Rectal smooth muscle tissue (tissue), 1 donor: ENCODE results near the gene SFXN1.
"Not testable (repeated sequence)": the region's sequence is repeated elsewhere in the genome, so short reads cannot be mapped to it uniquely, and the experiment has no call there.

Experiments used
- H3K27ac ChIP-seq: one replicate; pipeline ENCODE4 v1.7.0; 2013; ENCODE audit warnings: low read depth, low read length, inconsistent platforms
- H3K27me3 ChIP-seq: one replicate; pipeline ENCODE4 v1.7.0; 2013; ENCODE audit warnings: low read length; ENCODE audit not compliant: control insufficient read depth, insufficient read depth
- H3K36me3 ChIP-seq: one replicate; pipeline ENCODE4 v1.7.0; 2013; ENCODE audit warnings: low read length; ENCODE audit not compliant: control insufficient read depth, insufficient read depth
- H3K4me1 ChIP-seq: one replicate; pipeline ENCODE4 v1.7.0; 2013; ENCODE audit warnings: low read length; ENCODE audit not compliant: control insufficient read depth, insufficient read depth
- H3K4me3 ChIP-seq: one replicate; pipeline ENCODE4 v1.7.0; 2013; ENCODE audit warnings: low read length
- H3K9ac ChIP-seq: one replicate; pipeline ENCODE4 v1.7.0; 2013; ENCODE audit warnings: low read length

The SFXN1 gene

DNA sequence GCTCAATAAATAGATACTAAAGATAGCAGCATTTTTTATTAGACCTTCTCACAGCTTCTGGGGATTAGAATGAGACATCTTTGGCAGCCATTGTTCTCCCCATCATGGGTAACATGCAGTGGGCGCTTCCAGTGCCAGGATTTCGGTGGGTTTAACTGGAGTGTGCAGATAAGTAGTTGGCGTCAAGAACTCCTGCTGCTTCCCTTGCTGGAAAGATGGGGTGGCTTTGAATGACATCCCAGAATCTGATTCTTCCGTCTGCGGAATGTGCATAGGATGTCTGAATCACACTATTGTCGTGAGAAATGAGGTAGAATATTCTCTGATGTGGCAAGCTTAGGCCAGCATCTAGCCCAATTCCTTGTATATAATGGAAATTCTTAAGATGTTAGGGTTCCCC, 7.3 kb downstream of the SFXN1 start:
- no peaks in the 10 kb centered on the region for H3K4me1 ChIP-seq
- H3K27me3 ChIP-seq: no peaks in the 10 kb centered on the region
- no peak overlapping the region for H3K27ac ChIP-seq
- H3K4me3 ChIP-seq: no peak overlapping the region
- peaks cover 10% of the 10 kb centered on the region for H3K36me3 ChIP-seq
- no peak overlapping the region for H3K9ac ChIP-seq

GRCh38 chr5:175487514-175488222, 9.3 kb downstream of the SFXN1 start:
- H3K27me3 ChIP-seq: no peaks in the 10 kb centered on the region
- no peak overlapping the region for H3K27ac ChIP-seq
- no peak overlapping the region for H3K4me3 ChIP-seq
- no peak overlapping the region for H3K9ac ChIP-seq
- H3K4me1 ChIP-seq: no peaks in the 10 kb centered on the region
- H3K36me3 ChIP-seq: peaks cover 14% of the 10 kb centered on the region

- Histone ChIP-seq H3K27me3 (no peaks in the 10 kb centered on the region), H3K36me3 (peaks cover 14% of the 10 kb centered on the region), H3K4me1 (no peaks in the 10 kb centered on the region)
Measured at GRCh38 chr5:175489693-175490443, 11.5 kb downstream of the SFXN1 start.

DNA sequence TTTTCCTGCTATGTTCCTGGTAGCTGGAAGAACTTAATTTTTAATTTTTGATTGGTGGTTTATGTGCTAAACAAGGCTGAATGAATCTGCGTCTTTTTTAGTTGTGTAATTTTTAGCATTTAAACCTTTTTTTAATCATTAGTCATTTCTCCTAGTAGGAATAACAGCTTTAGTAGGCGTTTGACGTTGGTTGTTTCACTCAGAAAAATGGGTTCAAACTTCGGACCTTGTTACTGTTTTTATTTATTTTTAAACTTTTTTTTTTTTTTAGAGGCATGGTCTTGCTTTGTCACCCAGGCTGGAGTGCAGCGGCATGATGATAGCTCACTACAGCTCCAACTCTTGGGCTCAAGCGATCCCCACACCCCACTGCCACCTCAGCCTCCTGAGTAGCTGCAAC, 12.9 kb downstream of the SFXN1 start:
- Histone ChIP-seq H3K36me3 (peaks cover 14% of the 10 kb centered on the region), H3K27ac (no peak overlapping the region), H3K4me3 (no peak overlapping the region), H3K27me3 (no peaks in the 10 kb centered on the region), H3K4me1 (no peaks in the 10 kb centered on the region), H3K9ac (no peak overlapping the region)

More at GRCh38 chr5:175489693-175490443, 11.5 kb downstream of the SFXN1 start:
- Histone ChIP-seq H3K4me3 (no peak overlapping the region), H3K9ac (no peak overlapping the region), H3K27ac (no peak overlapping the region)

GRCh38 chr5:175493260-175493659, 14.9 kb downstream of the SFXN1 start:
- no peak overlapping the region for H3K27ac ChIP-seq
- no peaks in the 10 kb centered on the region for H3K4me1 ChIP-seq
- no peaks in the 10 kb centered on the region for H3K27me3 ChIP-seq
- no peak overlapping the region for H3K4me3 ChIP-seq
- H3K9ac ChIP-seq: no peak overlapping the region
- H3K36me3 ChIP-seq: peaks cover 14% of the 10 kb centered on the region

GRCh38 chr5:175493726-175494125, 15.4 kb downstream of the SFXN1 start:
- Histone ChIP-seq H3K4me3 (no peak overlapping the region), H3K9ac (no peak overlapping the region), H3K4me1 (no peaks in the 10 kb centered on the region), H3K36me3 (peaks cover 14% of the 10 kb centered on the region), H3K27ac (no peak overlapping the region), H3K27me3 (no peaks in the 10 kb centered on the region)

DNA sequence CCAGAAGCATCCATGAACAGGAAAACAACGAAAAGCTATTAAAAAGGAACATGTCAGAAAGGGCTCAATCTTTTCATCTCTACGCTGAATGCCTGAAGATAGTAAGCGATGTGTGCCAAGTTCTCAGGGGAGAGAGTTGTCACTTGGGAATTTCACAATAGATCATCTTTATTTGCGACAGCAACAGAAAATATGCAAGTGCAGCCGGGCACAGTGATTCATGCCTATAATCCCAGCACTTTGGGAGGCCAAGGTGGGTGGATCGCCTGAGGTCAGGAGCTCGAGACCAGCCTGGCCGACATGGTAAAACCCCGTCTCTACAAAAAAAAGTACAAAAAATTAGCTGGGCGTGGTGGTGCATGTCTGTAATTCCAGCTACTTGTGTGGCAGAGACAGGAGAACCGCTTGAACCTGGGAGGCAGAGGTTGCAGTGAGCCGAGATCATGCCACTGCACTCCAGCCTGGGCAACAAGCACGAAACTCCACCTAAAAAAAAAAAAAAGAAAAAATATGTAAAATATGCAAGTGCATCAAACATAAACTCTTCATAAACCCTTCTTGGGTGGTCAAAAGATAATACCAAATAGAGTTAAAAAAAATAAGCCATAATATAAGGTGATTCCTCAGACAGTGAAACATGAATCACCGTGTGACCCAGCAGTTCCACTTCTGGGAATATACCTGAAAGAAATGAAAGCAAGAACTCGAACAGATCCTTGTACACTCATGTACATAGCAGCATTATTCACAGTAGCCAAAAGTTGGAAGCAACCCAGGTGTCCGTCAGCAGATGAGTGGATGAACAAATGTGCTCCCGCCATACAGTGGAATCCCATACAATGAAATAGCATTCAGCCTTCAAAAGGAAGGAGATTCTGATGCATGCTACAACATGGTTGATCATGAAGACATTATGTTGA, 16.2 kb downstream of the SFXN1 start:
- no peak overlapping the region for H3K27ac ChIP-seq
- peaks cover 14% of the 10 kb centered on the region for H3K36me3 ChIP-seq

GRCh38 chr5:175501759-175502158, 23.4 kb downstream of the SFXN1 start:
- H3K36me3 ChIP-seq: no peaks in the 10 kb centered on the region
- no peak overlapping the region for H3K9ac ChIP-seq
- no peaks in the 10 kb centered on the region for H3K4me1 ChIP-seq
- H3K27ac ChIP-seq: no peak overlapping the region
- H3K27me3 ChIP-seq: no peaks in the 10 kb centered on the region
- H3K4me3 ChIP-seq: no peak overlapping the region

More for the DNA sequence above, 16.2 kb downstream of the SFXN1 start:
- Histone ChIP-seq H3K9ac (no peak overlapping the region), H3K27me3 (no peaks in the 10 kb centered on the region), H3K4me3 (no peak overlapping the region), H3K4me1 (no peaks in the 10 kb centered on the region)

- not testable (repeated sequence) for H3K4me1 ChIP-seq, H3K27me3 ChIP-seq, H3K27ac ChIP-seq, H3K9ac ChIP-seq, H3K4me3 ChIP-seq
- H3K36me3 ChIP-seq: peaks cover 12% of the 10 kb centered on the region
Measured at GRCh38 chr5:175507671-175508070, 29.3 kb downstream of the SFXN1 start.

DNA sequence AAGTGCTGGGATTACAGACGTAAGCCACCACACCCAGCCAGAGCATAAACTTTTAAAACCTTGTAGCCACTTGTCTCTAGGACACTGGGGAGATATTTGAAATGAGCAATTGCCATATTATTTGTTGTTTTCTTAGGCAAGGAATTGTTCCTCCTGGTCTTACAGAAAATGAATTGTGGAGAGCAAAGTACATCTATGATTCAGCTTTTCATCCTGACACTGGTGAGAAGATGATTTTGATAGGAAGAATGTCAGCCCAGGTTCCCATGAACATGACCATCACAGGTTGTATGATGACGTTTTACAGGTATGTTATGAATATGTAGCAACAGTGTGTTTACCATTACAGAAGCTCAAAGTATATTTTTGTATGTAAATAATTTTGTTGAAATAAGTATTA, 30.5 kb downstream of the SFXN1 start:
- Histone ChIP-seq H3K36me3 (peaks cover 19% of the 10 kb centered on the region), H3K4me1 (no peaks in the 10 kb centered on the region)

GRCh38 chr5:175513297-175513696, 34.9 kb downstream of the SFXN1 start:
- Histone ChIP-seq H3K36me3 (peaks cover 32% of the 10 kb centered on the region), H3K9ac (no peak overlapping the region), H3K4me3 (no peak overlapping the region), H3K27ac (no peak overlapping the region), H3K4me1 (no peaks in the 10 kb centered on the region), H3K27me3 (no peaks in the 10 kb centered on the region)

More for the DNA sequence above, 30.5 kb downstream of the SFXN1 start:
- Histone ChIP-seq H3K27ac (no peak overlapping the region), H3K4me3 (no peak overlapping the region), H3K9ac (no peak overlapping the region), H3K27me3 (no peaks in the 10 kb centered on the region)

GRCh38 chr5:175513726-175514125, 35.4 kb downstream of the SFXN1 start:
- Histone ChIP-seq H3K27me3 (no peaks in the 10 kb centered on the region), H3K27ac (no peak overlapping the region), H3K4me1 (no peaks in the 10 kb centered on the region), H3K4me3 (no peak overlapping the region), H3K36me3 (peaks cover 34% of the 10 kb centered on the region), H3K9ac (no peak overlapping the region)
